Measurements from ENCODE around the gene MAPKAP1.

Gene MAPKAP1

DNA sequence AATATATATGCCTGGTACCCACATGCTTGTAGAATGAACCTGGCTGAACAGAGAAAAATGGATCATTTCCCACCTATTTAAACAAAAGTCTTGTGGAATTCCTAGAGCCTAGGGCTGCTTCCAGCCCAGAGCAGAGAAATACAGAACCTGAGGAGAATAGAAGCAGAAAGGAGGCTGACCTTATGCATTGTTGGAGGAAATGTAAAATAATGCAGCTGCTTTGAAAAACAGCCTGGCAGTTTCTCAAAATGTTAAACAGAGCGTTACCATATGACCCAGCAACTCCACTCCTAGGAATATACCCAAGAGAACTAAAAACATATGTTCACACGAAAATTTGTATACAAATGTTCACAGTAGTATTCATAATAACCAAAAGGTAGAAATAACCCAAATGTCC lies 15.1 kb downstream of the MAPKAP1 start:
- no peak overlapping the region for H3K4me3 ChIP-seq (replicated peaks; ENCODE audit: insufficient read depth, low read length)
- TF ChIP-seq, protein P1, sequence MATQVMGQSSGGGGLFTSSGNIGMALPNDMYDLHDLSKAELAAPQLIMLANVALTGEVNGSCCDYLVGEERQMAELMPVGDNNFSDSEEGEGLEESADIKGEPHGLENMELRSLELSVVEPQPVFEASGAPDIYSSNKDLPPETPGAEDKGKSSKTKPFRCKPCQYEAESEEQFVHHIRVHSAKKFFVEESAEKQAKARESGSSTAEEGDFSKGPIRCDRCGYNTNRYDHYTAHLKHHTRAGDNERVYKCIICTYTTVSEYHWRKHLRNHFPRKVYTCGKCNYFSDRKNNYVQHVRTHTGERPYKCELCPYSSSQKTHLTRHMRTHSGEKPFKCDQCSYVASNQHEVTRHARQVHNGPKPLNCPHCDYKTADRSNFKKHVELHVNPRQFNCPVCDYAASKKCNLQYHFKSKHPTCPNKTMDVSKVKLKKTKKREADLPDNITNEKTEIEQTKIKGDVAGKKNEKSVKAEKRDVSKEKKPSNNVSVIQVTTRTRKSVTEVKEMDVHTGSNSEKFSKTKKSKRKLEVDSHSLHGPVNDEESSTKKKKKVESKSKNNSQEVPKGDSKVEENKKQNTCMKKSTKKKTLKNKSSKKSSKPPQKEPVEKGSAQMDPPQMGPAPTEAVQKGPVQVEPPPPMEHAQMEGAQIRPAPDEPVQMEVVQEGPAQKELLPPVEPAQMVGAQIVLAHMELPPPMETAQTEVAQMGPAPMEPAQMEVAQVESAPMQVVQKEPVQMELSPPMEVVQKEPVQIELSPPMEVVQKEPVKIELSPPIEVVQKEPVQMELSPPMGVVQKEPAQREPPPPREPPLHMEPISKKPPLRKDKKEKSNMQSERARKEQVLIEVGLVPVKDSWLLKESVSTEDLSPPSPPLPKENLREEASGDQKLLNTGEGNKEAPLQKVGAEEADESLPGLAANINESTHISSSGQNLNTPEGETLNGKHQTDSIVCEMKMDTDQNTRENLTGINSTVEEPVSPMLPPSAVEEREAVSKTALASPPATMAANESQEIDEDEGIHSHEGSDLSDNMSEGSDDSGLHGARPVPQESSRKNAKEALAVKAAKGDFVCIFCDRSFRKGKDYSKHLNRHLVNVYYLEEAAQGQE (IDR thresholded peaks at IDR 0.05; ENCODE audit: insufficient replicate concordance, low read depth): no peak
- no peak for TF ChIP-seq POLR2AphosphoS5 (IDR thresholded peaks at IDR 0.05; ENCODE audit: low read depth)
- no peak for TF ChIP-seq GABPA (IDR thresholded peaks at IDR 0.05; ENCODE audit: low read depth)
- no peak for TF ChIP-seq SPI1 (IDR thresholded peaks at IDR 0.05; ENCODE audit: borderline replicate concordance, low read depth)
- H3K27me3 ChIP-seq (ENCODE audit: insufficient read depth, poor library complexity, severe bottlenecking): no peaks in the 10 kb centered on the region
- peak overlapping the region; percentile 70; the same call in 1 of the 2 replicates for H3K27ac ChIP-seq (replicated peaks)
- no peak for DNase-seq (ENCODE audit: low read depth in 1 of 2, low spot score in 1 of 2)

DNA sequence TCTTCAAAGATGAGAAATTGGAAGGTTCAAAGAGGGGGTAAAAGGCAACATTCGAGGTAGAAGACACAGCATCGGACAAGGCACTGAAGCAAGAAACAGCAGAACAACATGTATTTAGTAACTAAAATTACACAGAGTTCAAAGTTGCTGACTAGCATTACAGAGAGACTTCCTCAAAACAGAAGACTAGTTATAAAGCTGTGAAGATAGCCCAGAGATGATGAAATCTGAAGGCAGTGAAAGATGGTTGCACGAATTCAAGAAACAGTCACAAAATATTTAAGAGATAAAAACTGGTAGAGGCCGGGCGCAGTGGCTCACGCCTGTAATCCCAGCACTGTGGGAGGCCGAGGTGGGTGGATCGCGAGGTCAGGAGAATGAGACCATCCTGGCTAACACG lies 16.3 kb downstream of the MAPKAP1 start:
- DNase-seq (ENCODE audit: low read depth in 1 of 2, low spot score in 1 of 2): peak in 1 of 2 experiments; percentile 67
- TF ChIP-seq, protein P1 (IDR thresholded peaks at IDR 0.05; ENCODE audit: insufficient replicate concordance, low read depth): no peak
- TF ChIP-seq SPI1 (IDR thresholded peaks at IDR 0.05; ENCODE audit: borderline replicate concordance, low read depth): peak; percentile 94
- H3K27ac ChIP-seq (replicated peaks): peak overlapping the region; percentile 70
- no peak overlapping the region for H3K4me3 ChIP-seq (replicated peaks; ENCODE audit: insufficient read depth, low read length)
- H3K27me3 ChIP-seq (ENCODE audit: insufficient read depth, poor library complexity, severe bottlenecking): no peaks in the 10 kb centered on the region

DNA sequence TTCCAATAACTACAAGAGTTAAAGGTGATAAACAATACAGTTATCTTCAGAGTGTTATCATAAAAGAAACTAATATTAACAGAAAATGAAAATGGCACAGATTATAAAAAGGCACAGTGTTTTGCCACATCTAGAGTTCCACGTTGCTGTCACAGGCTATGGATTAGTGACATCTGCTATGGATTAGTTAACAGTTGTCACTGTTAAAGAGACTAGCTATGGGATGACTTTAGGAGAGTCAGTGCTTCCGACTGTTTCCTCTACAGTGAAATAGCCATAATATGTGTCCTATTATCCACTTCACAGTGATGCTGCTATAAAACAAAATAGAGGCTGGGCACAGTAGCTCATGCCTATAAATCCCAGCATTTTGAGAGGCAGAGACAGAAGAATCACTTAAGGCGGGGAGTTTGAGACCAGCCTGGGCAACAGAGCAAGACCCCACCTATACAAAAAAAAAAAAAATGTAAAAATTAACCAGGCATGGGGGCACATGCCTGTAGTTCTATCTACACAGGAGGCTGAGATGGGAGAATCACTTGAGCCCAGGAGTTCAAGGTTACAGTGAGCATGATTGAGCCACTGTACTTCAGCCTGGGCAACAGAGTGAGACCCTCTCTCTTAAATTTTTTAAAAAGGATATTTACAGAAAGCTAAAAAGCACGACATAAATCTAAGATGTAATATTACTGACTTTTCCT lies 19.7 kb downstream of the MAPKAP1 start:
- Histone ChIP-seq H3K27me3 (ENCODE audit: insufficient read depth, poor library complexity, severe bottlenecking) (no peaks in the 10 kb centered on the region), H3K4me3 (replicated peaks; ENCODE audit: insufficient read depth, low read length) (no peak overlapping the region), H3K27ac (replicated peaks) (no peak overlapping the region)
- no peak for DNase-seq (ENCODE audit: low read depth in 1 of 2, low spot score in 1 of 2)
- no peak for TF ChIP-seq POLR2AphosphoS5 (IDR thresholded peaks at IDR 0.05; ENCODE audit: low read depth)
- TF ChIP-seq, protein P2, sequence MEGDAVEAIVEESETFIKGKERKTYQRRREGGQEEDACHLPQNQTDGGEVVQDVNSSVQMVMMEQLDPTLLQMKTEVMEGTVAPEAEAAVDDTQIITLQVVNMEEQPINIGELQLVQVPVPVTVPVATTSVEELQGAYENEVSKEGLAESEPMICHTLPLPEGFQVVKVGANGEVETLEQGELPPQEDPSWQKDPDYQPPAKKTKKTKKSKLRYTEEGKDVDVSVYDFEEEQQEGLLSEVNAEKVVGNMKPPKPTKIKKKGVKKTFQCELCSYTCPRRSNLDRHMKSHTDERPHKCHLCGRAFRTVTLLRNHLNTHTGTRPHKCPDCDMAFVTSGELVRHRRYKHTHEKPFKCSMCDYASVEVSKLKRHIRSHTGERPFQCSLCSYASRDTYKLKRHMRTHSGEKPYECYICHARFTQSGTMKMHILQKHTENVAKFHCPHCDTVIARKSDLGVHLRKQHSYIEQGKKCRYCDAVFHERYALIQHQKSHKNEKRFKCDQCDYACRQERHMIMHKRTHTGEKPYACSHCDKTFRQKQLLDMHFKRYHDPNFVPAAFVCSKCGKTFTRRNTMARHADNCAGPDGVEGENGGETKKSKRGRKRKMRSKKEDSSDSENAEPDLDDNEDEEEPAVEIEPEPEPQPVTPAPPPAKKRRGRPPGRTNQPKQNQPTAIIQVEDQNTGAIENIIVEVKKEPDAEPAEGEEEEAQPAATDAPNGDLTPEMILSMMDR (IDR thresholded peaks at IDR 0.05; ENCODE audit: insufficient read depth, low read length): no peak
- TF ChIP-seq, protein P1 (IDR thresholded peaks at IDR 0.05; ENCODE audit: insufficient replicate concordance, low read depth): no peak
- no peak for TF ChIP-seq SPI1 (IDR thresholded peaks at IDR 0.05; ENCODE audit: borderline replicate concordance, low read depth)
- TF ChIP-seq GABPA (IDR thresholded peaks at IDR 0.05; ENCODE audit: low read depth): no peak

DNA sequence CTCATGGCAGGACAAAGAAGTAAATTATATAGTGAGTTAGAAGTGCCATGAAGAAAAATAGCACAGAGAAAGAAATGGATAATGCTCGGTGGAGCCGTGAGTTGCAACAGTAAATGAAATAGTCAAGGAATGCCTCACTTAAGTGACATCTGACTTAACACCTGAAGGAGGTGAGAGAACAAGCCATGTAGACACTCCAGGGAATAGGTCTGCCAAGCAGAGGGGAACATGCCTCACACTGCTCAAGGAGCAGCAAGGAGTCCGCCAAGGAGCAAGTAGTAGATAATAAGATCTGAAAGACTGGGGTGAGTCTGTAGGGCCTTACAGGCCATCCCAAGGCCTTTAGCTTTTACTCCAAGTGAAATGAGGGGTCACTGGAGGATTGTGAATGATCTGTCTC lies 21.8 kb downstream of the MAPKAP1 start:
- TF ChIP-seq, protein P2 (IDR thresholded peaks at IDR 0.05; ENCODE audit: insufficient read depth, low read length): no peak
- TF ChIP-seq SPI1 (IDR thresholded peaks at IDR 0.05; ENCODE audit: borderline replicate concordance, low read depth): no peak
- TF ChIP-seq, protein P1 (IDR thresholded peaks at IDR 0.05; ENCODE audit: insufficient replicate concordance, low read depth): no peak
- no peak for TF ChIP-seq GABPA (IDR thresholded peaks at IDR 0.05; ENCODE audit: low read depth)
- no peak for TF ChIP-seq POLR2AphosphoS5 (IDR thresholded peaks at IDR 0.05; ENCODE audit: low read depth)
- H3K4me3 ChIP-seq (replicated peaks; ENCODE audit: insufficient read depth, low read length): no peak overlapping the region
- H3K27me3 ChIP-seq (ENCODE audit: insufficient read depth, poor library complexity, severe bottlenecking): no peaks in the 10 kb centered on the region
- no peak overlapping the region for H3K27ac ChIP-seq (replicated peaks)
- DNase-seq (ENCODE audit: low read depth in 1 of 2, low spot score in 1 of 2): no peak

All from HL-60 (cell line).